GM12892 (cell line): Measurements from ENCODE around the gene PNMT. TPM values are rescaled to one million over a fixed set of nuclear protein-coding genes. Genes with fewer than 3 reads are reported as not detected.
A peak's percentile ranks its signal among the peaks of the same experiment; 100 is the strongest.

ENCODE experiments used
- DNase-seq: peaks from one replicate; pipeline ENCODE4 v3.0.0; 2011; ENCODE audit not compliant: insufficient read length
- FAIRE-seq: peaks from 2 replicates; lab custom pipeline; 2011; peaks lifted over from hg19 to GRCh38; lab: Jason Lieb, UNC
- POLR2A ChIP-seq: IDR thresholded peaks from 2 replicates; pipeline ENCODE4 v1.6.1; 2011; ENCODE audit warnings: low read depth, low read length, control low read depth
- POLR2AphosphoS5 ChIP-seq: IDR thresholded peaks from 2 replicates; pipeline ENCODE4 v1.6.1; 2011; ENCODE audit warnings: low read depth, low read length, control low read depth
- TAF1 ChIP-seq: IDR thresholded peaks from 2 replicates; pipeline ENCODE4 v1.6.1; 2011; ENCODE audit warnings: low read depth, mild to moderate bottlenecking, control low read depth, low read length, borderline replicate concordance
- polyA plus RNA-seq: library from polyadenylated mRNA; unstranded; fragments of >200 nt; gene quantifications from one replicate; pipeline ENCODE4 v1.2.1, GENCODE V29; 2012; ENCODE audit warnings: missing spikeins, inconsistent platforms; ENCODE audit not compliant: missing spikeins

The PNMT gene
- not detected for polyA plus RNA-seq

DNA sequence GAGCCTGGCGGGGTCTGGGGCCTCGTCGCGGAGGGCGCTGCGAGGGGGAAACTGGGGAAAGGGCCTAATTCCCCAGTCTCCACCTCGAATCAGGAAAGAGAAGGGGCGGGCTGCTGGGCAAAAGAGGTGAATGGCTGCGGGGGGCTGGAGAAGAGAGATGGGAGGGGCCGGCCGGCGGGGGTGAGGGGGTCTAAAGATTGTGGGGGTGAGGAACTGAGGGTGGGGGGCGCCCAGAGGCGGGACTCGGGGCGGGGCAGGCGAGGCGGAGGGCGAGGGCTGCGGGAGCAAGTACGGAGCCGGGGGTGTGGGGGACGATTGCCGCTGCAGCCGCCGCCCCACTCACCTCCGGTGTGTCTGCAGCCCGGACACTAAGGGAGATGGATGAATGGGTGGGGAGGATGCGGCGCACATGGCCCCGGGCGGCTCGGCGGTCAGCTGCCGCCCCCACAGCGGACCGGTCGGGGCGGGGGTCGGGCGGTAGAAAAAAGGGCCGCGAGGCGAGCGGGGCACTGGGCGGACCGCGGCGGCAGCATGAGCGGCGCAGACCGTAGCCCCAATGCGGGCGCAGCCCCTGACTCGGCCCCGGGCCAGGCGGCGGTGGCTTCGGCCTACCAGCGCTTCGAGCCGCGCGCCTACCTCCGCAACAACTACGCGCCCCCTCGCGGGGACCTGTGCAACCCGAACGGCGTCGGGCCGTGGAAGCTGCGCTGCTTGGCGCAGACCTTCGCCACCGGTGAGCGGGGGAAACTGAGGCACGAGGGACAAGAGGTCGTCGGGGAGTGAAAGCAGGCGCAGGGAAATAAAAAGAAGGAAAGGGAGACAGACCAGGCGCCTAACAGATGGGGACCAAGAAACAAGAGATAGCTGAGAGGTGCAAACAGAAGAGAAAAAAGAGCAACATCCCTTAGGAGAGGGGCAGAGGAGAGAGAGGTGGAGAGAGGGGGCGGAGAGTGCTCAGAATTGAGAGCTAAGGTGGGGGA, at the start of gene PNMT:
PNMT (plus strand) TSS at position 509 of the 980 bp plus-strand sequence; CDS start at position 532, 23 bp downstream.
- FAIRE-seq (peak; percentile 81), DNase-seq (peak; percentile 84)
- TF ChIP-seq TAF1, result no peak
- TF ChIP-seq POLR2AphosphoS5, result no peak
- no peak for TF ChIP-seq POLR2A

DNA sequence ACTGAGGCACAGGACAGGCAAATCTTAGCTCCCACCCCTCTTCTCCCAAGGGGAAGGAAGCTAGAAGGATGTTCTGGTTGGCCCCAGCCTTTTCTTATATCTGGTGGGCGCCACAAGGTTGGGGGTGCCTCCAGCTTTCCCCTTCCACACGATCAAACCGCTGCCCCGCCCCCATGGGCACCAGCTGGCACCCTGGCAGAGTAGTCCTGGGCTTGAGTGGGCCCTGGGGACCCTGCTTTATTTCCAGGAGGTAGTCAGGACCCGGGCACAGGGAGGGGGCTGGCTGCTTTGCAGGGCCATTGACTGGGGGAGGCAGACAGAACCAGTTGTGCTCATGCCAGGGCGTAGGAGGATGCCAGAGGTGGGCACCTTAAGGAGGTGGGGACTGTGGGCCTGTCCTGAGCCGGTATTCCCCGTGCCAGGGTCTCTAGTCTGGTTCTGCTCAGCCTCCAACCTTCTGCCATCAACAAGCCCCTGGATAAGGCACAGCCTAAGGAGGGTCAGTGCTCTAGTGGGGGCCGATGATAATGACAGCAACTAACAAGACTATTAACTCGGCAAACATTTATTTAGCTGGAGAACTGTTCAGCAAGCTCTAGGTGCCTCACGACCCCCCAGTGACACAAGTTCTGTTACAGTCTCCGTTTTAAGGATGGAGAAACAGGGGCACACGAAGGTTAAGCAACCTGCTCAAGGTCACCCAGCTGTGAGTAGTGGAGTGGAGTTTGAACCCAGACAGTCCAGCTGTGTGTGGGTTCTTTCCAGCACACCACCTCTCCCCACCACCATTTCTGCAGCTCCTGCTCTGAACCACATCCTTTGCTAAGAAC, 49.1 kb upstream of the PNMT start:
- TF ChIP-seq POLR2A, result no peak
- no peak for TF ChIP-seq POLR2AphosphoS5
- TF ChIP-seq TAF1, result no peak
- no peak for DNase-seq
- no peak for FAIRE-seq

DNA sequence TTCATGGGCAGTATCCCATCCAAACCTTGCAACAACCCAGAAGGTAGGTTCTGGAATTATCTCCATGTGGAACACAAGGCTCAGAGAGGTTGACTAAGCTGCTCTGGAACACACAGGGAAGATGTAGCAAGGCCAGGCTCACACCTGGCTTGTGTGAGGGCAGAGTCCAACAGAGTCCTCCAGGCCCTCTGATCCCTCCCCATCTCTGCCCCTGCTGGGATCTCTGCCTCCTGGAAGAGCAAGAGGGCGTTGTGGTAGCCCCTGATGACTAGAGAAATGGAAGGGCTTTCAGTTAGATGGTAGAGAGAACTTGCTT, 48.5 kb upstream of the PNMT start:
- FAIRE-seq, result no peak
- TF ChIP-seq POLR2A (no peak), TAF1 (no peak)

GRCh38 chr17:39621523-39622379, 46.5 kb upstream of the PNMT start:
- TF ChIP-seq POLR2A (no peak), POLR2AphosphoS5 (no peak), TAF1 (no peak)
- FAIRE-seq (peak; percentile 99), DNase-seq (peak; percentile 84)

More for the DNA sequence above, 48.5 kb upstream of the PNMT start:
- DNase-seq, result no peak

- no peak for FAIRE-seq
- no peak for TF ChIP-seq TAF1
- TF ChIP-seq POLR2AphosphoS5, result no peak
- no peak for TF ChIP-seq POLR2A
- no peak for DNase-seq
These were observed 45.8 kb upstream of the PNMT start for GRCh38 chr17:39622380-39623006.

GRCh38 chr17:39623356-39623950, 44.8 kb upstream of the PNMT start:
- DNase-seq, result peak; percentile 82
- TF ChIP-seq TAF1 (no peak), POLR2AphosphoS5 (no peak), POLR2A (no peak)
- peak; percentile 87 for FAIRE-seq

DNA sequence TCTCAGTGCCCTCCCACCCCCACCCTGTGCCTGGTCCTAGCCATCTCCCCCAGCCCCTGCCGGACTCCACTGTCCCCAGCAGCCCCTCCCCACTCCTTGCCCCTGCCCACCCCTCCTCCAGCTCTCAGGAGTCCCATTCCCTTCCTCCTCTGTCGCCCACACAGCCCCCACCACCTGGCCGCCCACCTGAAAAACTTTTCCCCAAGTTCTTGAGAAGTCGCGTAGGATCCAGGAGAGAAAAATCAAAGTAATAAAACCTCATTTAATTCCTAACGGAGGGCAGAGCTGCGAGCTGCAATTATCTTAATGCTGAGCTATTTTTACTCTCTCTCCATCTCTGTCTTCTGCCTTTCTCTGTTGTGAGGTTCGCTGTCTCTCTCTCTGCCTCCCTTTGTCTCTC, 43.9 kb upstream of the PNMT start:
- DNase-seq (no peak), FAIRE-seq (no peak)
- TF ChIP-seq POLR2A, result no peak
- TF ChIP-seq POLR2AphosphoS5, result no peak
- TF ChIP-seq TAF1, result no peak

GRCh38 chr17:39625198-39625785, 43.0 kb upstream of the PNMT start:
- no peak for FAIRE-seq
- DNase-seq, result no peak
- TF ChIP-seq TAF1 (no peak), POLR2A (no peak), POLR2AphosphoS5 (no peak)

DNA sequence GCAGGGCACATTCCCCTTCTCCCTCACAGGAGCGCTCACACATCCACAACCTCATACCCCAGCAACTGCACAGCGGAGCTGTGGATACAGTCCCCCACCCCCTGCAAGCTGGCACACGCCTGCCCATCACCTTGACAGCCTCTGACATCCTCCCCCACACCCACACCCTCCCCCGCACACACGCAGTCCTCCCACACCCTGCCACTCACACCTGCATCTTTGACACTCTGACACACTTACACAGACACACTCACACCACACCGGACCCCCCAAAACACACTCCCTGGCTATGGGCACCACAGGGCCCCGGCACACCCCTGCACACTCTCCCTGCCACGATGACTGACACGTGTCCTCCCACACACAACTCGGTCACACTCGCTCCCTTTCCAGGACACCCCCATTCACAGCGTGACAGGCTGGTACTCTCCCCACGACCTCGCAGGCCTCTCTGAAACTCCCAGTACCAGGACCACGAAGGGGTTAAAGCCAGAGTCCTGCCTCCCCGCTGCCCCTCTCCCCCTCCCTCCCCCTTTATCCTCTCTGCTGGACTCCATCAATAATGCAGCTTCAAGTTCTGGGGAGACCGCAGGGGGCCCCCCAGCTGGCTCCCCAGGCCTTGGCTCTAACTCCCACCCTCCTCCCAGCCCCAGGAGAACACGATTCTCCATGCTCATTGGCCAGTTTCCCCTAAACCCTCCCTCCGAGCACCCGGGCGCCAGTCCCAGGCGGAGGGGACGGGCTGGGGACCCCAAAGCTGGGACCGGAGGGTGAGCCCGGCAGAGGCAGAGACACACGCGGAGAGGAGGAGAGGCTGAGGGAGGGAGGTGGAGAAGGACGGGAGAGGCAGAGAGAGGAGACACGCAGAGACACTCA, 41.8 kb upstream of the PNMT start, which contains the start of gene PPP1R1B:
PPP1R1B (plus strand) TSS at position 782 of the 876 bp plus-strand sequence. CDS start 441 bp downstream, outside the sequence.
- no peak for FAIRE-seq
- TF ChIP-seq POLR2A, result no peak
- no peak for DNase-seq
